ENCODE results near the gene ZFAND3.
A peak's percentile ranks its signal among the peaks of the same experiment; 100 is the strongest.

Gene ZFAND3

DNA sequence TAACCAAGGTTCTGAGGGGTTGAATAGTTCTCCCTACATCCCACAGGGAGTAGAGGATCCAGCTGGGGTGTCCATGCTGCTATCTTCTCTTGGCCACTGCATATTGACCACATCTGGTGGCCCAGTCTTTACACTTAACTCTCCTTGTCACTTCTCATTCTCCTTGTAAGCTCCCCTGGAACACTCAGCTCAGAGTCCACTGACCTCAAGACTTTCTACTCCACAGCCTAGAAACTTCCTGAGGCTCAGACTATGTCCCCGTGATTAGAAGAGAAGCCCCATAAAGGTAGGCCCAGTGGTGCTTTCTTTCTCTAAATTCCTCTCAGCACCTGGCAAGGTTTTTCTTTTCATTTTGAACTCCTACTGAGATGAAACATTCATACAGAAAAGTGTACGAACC, 13.3 kb upstream of the ZFAND3 start:
- ATAC-seq (ENCODE audit: low read depth) = no peak

DNA sequence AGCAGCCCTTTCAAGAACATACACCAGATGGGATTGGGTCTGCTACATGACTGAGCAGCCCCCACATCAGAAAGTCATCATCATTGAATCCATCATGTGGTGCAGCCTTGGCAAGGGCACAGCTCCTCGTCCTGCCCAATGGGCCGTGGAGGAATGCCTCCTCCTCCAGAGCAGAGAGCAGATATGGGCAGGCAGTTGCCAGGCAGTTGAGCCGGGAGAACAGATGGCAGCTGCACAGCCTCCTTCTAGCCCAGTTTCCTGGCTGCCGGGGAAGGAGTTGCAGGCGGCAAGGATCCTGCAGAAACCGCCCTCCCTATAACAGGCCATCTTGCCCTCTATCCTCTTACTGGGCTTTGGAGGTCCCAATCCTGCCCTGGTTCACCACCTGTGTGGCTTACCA, 11.9 kb upstream of the ZFAND3 start:
- ATAC-seq (ENCODE audit: low read depth) (no peak), DNase-seq (ENCODE audit: low spot score in 2 of 2) (no peak)
- Mint-ChIP-seq H3K4me3 (no peak overlapping the region), H3K9me3 (no peaks in the 10 kb centered on the region), H3K36me3 (no peaks in the 10 kb centered on the region), H3K27ac (no peak overlapping the region), H3K4me1 (no peaks in the 10 kb centered on the region), H3K27me3 (peaks cover 6% of the 10 kb centered on the region)

More for the DNA sequence above, 13.3 kb upstream of the ZFAND3 start:
- Mint-ChIP-seq H3K9me3 (no peaks in the 10 kb centered on the region), H3K4me3 (no peak overlapping the region), H3K27ac (no peak overlapping the region), H3K4me1 (no peaks in the 10 kb centered on the region), H3K36me3 (no peaks in the 10 kb centered on the region), H3K27me3 (peaks cover 6% of the 10 kb centered on the region)
- DNase-seq (ENCODE audit: low spot score in 2 of 2) = no peak

DNA sequence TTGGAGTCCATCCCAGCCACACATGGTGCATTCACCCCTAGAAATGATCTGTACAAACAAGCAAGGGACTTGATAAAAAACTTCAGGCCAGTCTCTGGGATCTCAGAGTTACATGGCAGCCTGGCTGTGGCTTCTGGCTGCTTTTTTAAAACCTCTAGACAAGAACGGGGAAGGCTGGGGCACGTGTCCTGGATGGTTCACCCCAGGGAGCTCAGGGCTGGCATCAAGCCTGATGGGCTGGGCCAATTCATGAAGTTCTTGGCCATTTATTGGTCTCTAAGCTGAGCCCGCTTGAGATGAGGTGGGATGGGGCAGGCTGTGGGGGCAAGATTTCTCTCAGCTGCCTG, 10.4 kb upstream of the ZFAND3 start:
- Mint-ChIP-seq H3K36me3 (no peaks in the 10 kb centered on the region), H3K4me3 (no peak overlapping the region), H3K27ac (no peak overlapping the region), H3K9me3 (no peaks in the 10 kb centered on the region), H3K27me3 (peaks cover 6% of the 10 kb centered on the region), H3K4me1 (no peaks in the 10 kb centered on the region)
- ATAC-seq (ENCODE audit: low read depth) (no peak), DNase-seq (ENCODE audit: low spot score in 2 of 2) (no peak)

DNA sequence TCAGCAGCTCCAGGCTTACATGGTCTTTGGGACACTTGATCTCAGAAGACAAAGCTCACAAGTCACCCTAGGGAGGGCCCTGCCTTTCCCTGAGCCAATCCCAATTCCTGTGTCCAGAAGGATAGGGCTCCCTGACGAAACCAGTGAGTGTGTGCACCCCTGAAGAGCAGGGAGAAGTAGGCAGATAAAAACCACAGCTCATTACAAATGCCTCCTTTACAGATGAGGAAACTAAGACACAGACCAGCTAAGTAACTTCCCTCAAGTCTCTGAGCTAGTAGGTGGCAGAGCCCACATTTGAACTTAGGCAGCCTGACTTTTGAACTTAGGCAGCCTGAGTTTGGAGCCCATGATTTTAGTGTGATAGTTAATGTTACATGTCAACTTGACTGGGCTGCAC, 6.7 kb upstream of the ZFAND3 start:
- Mint-ChIP-seq H3K4me1 (peaks cover 2% of the 10 kb centered on the region), H3K4me3 (no peak overlapping the region), H3K36me3 (no peaks in the 10 kb centered on the region), H3K9me3 (no peaks in the 10 kb centered on the region), H3K27ac (no peak overlapping the region), H3K27me3 (peaks cover 6% of the 10 kb centered on the region)
- no peak for ATAC-seq (ENCODE audit: low read depth)
- DNase-seq (ENCODE audit: low spot score in 2 of 2) = no peak

DNA sequence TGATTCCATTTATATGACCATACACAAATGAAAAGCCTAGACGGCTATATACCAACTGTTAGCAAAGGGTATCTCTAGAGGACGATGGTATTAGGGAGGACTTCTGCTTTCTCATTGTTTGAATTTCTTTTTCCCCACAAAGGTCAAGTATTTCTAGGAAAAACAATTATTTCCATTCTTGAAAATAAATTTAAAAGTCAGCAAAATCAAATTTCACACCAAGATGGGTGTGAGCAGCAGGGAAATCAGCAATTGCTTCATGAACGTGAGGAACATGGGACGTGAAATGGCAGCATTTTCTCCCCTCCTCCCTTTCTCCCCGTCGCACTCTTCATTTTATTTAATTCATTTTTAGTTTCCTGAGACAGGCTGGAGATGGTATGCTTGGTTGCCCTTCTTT, 5.2 kb upstream of the ZFAND3 start:
- Mint-ChIP-seq H3K36me3 (no peaks in the 10 kb centered on the region), H3K27ac (no peak overlapping the region), H3K4me1 (peaks cover 6% of the 10 kb centered on the region), H3K9me3 (no peaks in the 10 kb centered on the region), H3K27me3 (peaks cover 3% of the 10 kb centered on the region), H3K4me3 (no peak overlapping the region)
- ATAC-seq (ENCODE audit: low read depth) = no peak
- no peak for DNase-seq (ENCODE audit: low spot score in 2 of 2)

DNA sequence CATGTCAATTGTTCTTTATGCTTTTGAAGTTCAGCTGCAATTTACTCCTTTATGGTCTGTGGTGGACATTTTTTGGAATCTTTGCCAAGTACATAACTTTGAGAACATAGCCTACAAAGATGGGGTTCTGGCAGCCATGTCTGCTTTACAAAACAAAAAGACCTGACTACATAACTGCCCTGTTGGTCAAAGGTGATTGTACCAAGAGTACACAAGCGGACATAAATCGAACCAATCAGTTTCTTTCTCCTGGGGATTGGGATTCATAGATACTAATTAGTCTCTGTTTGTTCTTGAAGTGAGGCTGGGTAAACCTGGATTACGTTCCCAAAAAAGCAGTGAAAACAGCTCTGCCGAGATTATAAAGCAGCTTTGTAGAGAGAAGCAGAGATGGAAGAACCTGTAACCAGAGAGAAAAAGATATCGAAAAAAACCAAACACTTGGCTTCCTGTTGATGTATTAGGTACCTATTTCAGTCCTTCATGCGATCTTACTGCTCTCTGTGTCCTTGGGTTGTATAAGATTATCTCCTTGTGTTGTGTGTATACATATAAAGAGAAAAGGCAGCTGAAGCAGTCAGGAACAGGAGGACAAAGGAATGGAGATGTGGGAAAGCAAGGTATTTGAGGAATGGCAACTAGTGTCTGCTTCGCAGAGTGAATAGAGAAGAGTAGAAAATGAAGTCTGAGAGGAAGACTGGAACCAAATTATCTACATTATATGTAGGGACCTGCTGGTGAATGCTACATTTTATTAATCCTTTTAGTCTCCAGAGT, 2.7 kb upstream of the ZFAND3 start:
- H3K9me3 Mint-ChIP-seq = no peaks in the 10 kb centered on the region
- ATAC-seq (ENCODE audit: low read depth) = no peak
- no peaks in the 10 kb centered on the region for H3K27me3 Mint-ChIP-seq
- no peaks in the 10 kb centered on the region for H3K36me3 Mint-ChIP-seq
- no peak for DNase-seq (ENCODE audit: low spot score in 2 of 2)
- H3K27ac Mint-ChIP-seq = no peak overlapping the region
- H3K4me3 Mint-ChIP-seq = no peak overlapping the region
- H3K4me1 Mint-ChIP-seq = peaks cover 18% of the 10 kb centered on the region

- H3K4me3 Mint-ChIP-seq = peak overlapping the region; percentile 96
- ATAC-seq (ENCODE audit: low read depth) (peak; percentile 76), DNase-seq (ENCODE audit: low spot score in 2 of 2) (no peak)
- H3K27ac Mint-ChIP-seq = peak overlapping the region; percentile 98
- peaks cover 33% of the 10 kb centered on the region for H3K4me1 Mint-ChIP-seq
- no peaks in the 10 kb centered on the region for H3K27me3 Mint-ChIP-seq
- no peaks in the 10 kb centered on the region for H3K9me3 Mint-ChIP-seq
- H3K36me3 Mint-ChIP-seq = no peaks in the 10 kb centered on the region
Observed at GRCh38 chr6:37818536-37819176, 871 bp upstream of the ZFAND3 start.

GRCh38 chr6:37819802-37820717, 533 bp downstream of the ZFAND3 start:
- Mint-ChIP-seq H3K9me3 (no peaks in the 10 kb centered on the region), H3K27ac (peak overlapping the region; percentile 98), H3K4me1 (peaks cover 35% of the 10 kb centered on the region), H3K36me3 (no peaks in the 10 kb centered on the region), H3K4me3 (peak overlapping the region; percentile 96), H3K27me3 (no peaks in the 10 kb centered on the region)
- DNase-seq (ENCODE audit: low spot score in 2 of 2) = peak; percentile 31 to 41
- ATAC-seq (ENCODE audit: low read depth) = peak; percentile 15

- DNase-seq (ENCODE audit: low spot score in 2 of 2) = no peak
- Mint-ChIP-seq H3K4me1 (peaks cover 35% of the 10 kb centered on the region), H3K9me3 (no peaks in the 10 kb centered on the region), H3K27me3 (no peaks in the 10 kb centered on the region), H3K4me3 (peak overlapping the region; percentile 92), H3K27ac (peak overlapping the region; percentile 95), H3K36me3 (no peaks in the 10 kb centered on the region)
- ATAC-seq (ENCODE audit: low read depth) = no peak
Observed at GRCh38 chr6:37820718-37821079, 1.2 kb downstream of the ZFAND3 start.

- ATAC-seq (ENCODE audit: low read depth) (no peak), DNase-seq (ENCODE audit: low spot score in 2 of 2) (no peak)
- peak overlapping the region; percentile 15 for H3K4me3 Mint-ChIP-seq
- no peaks in the 10 kb centered on the region for H3K27me3 Mint-ChIP-seq
- H3K4me1 Mint-ChIP-seq = peaks cover 38% of the 10 kb centered on the region
- H3K36me3 Mint-ChIP-seq = no peaks in the 10 kb centered on the region
- no peak overlapping the region for H3K27ac Mint-ChIP-seq
- no peaks in the 10 kb centered on the region for H3K9me3 Mint-ChIP-seq
Observed at GRCh38 chr6:37821446-37821845, 1.9 kb downstream of the ZFAND3 start.

DNA sequence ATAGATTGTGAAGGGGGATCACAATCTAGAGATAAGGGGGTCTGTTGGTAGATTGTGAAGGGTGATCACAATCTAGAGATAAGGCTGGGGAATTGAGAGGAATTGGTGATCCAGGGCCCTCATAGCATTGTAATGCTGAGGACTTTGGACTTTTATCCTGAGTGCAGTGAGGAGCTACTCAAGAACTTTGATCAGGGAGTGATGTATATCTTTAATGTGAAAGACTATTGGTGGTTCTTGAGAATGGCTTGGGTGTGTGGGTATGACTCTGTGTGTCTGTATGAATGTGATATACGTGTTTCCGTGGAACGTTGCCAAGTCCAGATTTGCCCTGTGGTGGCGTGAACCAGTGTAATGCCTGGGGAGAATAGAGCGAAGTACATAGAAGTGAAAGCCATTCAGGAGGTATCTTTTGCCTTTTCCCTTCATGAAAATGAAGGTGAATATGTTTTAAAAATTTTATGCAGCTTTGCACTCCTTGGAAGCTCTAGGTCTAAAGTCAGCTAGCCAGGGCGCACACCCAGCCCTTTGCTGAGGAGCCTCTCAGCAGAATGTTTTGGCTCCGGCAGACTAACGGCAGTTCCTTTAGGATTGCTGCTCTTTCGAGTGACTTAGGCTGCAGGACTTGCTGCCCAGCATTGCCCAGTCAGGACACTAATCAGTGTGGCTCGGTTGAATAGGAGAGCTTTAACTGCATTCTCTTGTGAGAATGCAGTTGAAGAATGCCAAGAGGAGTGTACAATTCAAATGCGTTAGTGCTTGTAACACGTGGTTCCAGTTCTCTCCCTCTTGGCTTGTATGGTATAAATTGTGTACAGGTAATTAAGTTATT, 3.5 kb downstream of the ZFAND3 start:
- H3K4me3 Mint-ChIP-seq = no peak overlapping the region

GRCh38 chr6:37824170-37824569, 4.6 kb downstream of the ZFAND3 start:
- Mint-ChIP-seq H3K4me3 (no peak overlapping the region), H3K27ac (no peak overlapping the region), H3K9me3 (no peaks in the 10 kb centered on the region), H3K36me3 (no peaks in the 10 kb centered on the region), H3K27me3 (no peaks in the 10 kb centered on the region), H3K4me1 (peaks cover 40% of the 10 kb centered on the region)
- ATAC-seq (ENCODE audit: low read depth) (no peak), DNase-seq (ENCODE audit: low spot score in 2 of 2) (no peak)

More for the DNA sequence above, 3.5 kb downstream of the ZFAND3 start:
- no peaks in the 10 kb centered on the region for H3K9me3 Mint-ChIP-seq
- DNase-seq (ENCODE audit: low spot score in 2 of 2) (no peak), ATAC-seq (ENCODE audit: low read depth) (no peak)
- H3K36me3 Mint-ChIP-seq = no peaks in the 10 kb centered on the region
- peaks cover 43% of the 10 kb centered on the region for H3K4me1 Mint-ChIP-seq
- no peaks in the 10 kb centered on the region for H3K27me3 Mint-ChIP-seq
- H3K27ac Mint-ChIP-seq = no peak overlapping the region

GRCh38 chr6:37826188-37826587, 6.7 kb downstream of the ZFAND3 start:
- H3K4me1 Mint-ChIP-seq = peaks cover 45% of the 10 kb centered on the region
- H3K36me3 Mint-ChIP-seq = no peaks in the 10 kb centered on the region
- no peaks in the 10 kb centered on the region for H3K27me3 Mint-ChIP-seq
- DNase-seq (ENCODE audit: low spot score in 2 of 2) = no peak
- no peak overlapping the region for H3K27ac Mint-ChIP-seq
- no peak for ATAC-seq (ENCODE audit: low read depth)
- H3K9me3 Mint-ChIP-seq = no peaks in the 10 kb centered on the region
- no peak overlapping the region for H3K4me3 Mint-ChIP-seq

Data from memory B cell (primary cell).